Endodermal cell (in vitro differentiated cells): Measurements from ENCODE around the gene SPAG17. TPM values are rescaled to one million over a fixed set of nuclear protein-coding genes. Genes with fewer than 3 reads are reported as not detected.

Experiments
- DNase-seq: peaks from one replicate; pipeline ENCODE4 v3.0.0-alpha.2; 2017
- H3K27ac ChIP-seq: 2 replicates; pipeline ENCODE4 v1.5.1; 2013; ENCODE audit warnings: mild to moderate bottlenecking, low read depth, low read length, moderate library complexity
- H3K27me3 ChIP-seq: 2 replicates; pipeline ENCODE4 v1.6.1; 2013; ENCODE audit warnings: mild to moderate bottlenecking, low read length, moderate library complexity; ENCODE audit not compliant: insufficient read depth, control insufficient read depth, poor library complexity, severe bottlenecking
- H3K36me3 ChIP-seq: 2 replicates; pipeline ENCODE4 v1.7.0; 2013; ENCODE audit warnings: mild to moderate bottlenecking, low read length, moderate library complexity; ENCODE audit not compliant: control insufficient read depth, insufficient read depth
- H3K4me1 ChIP-seq: one replicate; pipeline ENCODE4 v1.7.0; 2013; ENCODE audit warnings: low read length; ENCODE audit not compliant: control insufficient read depth, insufficient read depth
- H3K4me3 ChIP-seq: 2 replicates; pipeline ENCODE4 v1.5.1; 2013; ENCODE audit warnings: mild to moderate bottlenecking, low read length, moderate library complexity
- H3K9ac ChIP-seq: 2 replicates; pipeline ENCODE4 v1.6.1; 2013; ENCODE audit warnings: mild to moderate bottlenecking, low read length, moderate library complexity; ENCODE audit not compliant: poor library complexity, severe bottlenecking; ENCODE audit errors: extremely low read depth
- H3K9me3 ChIP-seq: 2 replicates; pipeline ENCODE4 v1.6.1; 2013; ENCODE audit warnings: mild to moderate bottlenecking, low read length, moderate library complexity; ENCODE audit not compliant: control insufficient read depth
- H3K27ac Mint-ChIP-seq: 2 replicates; pipeline ENCODE4 v1.8.0; 2020; ENCODE audit warnings: mixed read lengths
- H3K27me3 Mint-ChIP-seq: 2 replicates; pipeline ENCODE4 v1.8.0; 2021; ENCODE audit warnings: mild to moderate bottlenecking, mixed read lengths; ENCODE audit not compliant: insufficient read depth
- H3K36me3 Mint-ChIP-seq: 2 replicates; pipeline ENCODE4 v1.8.0; 2020; ENCODE audit warnings: low read depth, mixed read lengths
- H3K4me1 Mint-ChIP-seq: 2 replicates; pipeline ENCODE4 v1.8.0; 2020; ENCODE audit warnings: mixed read lengths
- H3K4me3 Mint-ChIP-seq: 2 replicates; pipeline ENCODE4 v1.8.0; 2020; ENCODE audit warnings: mild to moderate bottlenecking, moderate library complexity, mixed read lengths
- H3K9me3 Mint-ChIP-seq: 2 replicates; pipeline ENCODE4 v1.8.0; 2020; ENCODE audit warnings: mild to moderate bottlenecking, mixed read lengths
- WGBS, 2 experiments: methylation state at CpG; one replicate each; pipeline versions ENCODE4 v1.1.5 to v1.1.7; 2013; ENCODE audit warnings: missing lambda C conversion rate in 2 of 2, mixed read lengths in 1 of 2; ENCODE audit not compliant: insufficient coverage in 1 of 2, insufficient read length in 1 of 2; 5-methylcytosine and 5-hydroxymethylcytosine counted together
- long read RNA-seq, 4 experiments: library from polyadenylated mRNA in 2 of 4; library from RNA in 1 of 4; library from capped mRNA in 1 of 4; stranded (forward) in 3 of 4; unstranded in 1 of 4; transcript quantifications; one replicate each; pipeline ENCODE4 v2.0.0, GENCODE V29; 2020 to 2021; ENCODE audit warnings: inconsistent platforms in 1 of 4
- polyA plus RNA-seq, 2 experiments: library from polyadenylated mRNA; stranded (reverse); fragments of 50-300 nt; gene quantifications; one replicate each; pipeline ENCODE4 v1.2.3, GENCODE V29; 2013
- total RNA-seq, 2 donors: library from RNA; stranded (reverse); fragmentation: NEBNext Ultra II Directional in 1 of 2; extraction: Animal tissue kit (Norgen Biotek cat#: 25700) in 1 of 2; gene quantifications; 2 replicates in 1 of 2; 3 replicates in 1 of 2; pipeline ENCODE4 v1.2.1, GENCODE V29; 2021
- TF ChIP-seq, protein P1 (sequence below): fragments of 200-600 bp; sonication (generic); conservative IDR thresholded peaks from 2 replicates; pipeline ENCODE4 v1.5.0; 2021; ENCODE audit warnings: antibody characterized with exemption, mild to moderate bottlenecking

The SPAG17 gene
- total RNA-seq = 1 to 10 TPM; 5.0 to 6.3 TPM
- 2.5 TPM for polyA plus RNA-seq (2013, experiment 1 of 2)
- polyA plus RNA-seq (2013, experiment 2 of 2) = 1.1 TPM
- long read RNA-seq, experiment 1, partial matches to known transcripts = 1 of 1 reads
- long read RNA-seq, experiment 1, other reads (novel, unspliced or antisense) = 0 of 1 reads
- long read RNA-seq, experiment 2, partial matches to known transcripts = 2 of 5 reads
- long read RNA-seq, experiment 2, other reads (novel, unspliced or antisense) = 3 of 5 reads
- long read RNA-seq, experiment 3, partial matches to known transcripts = 1 of 7 reads
- long read RNA-seq, experiment 3, other reads (novel, unspliced or antisense) = 6 of 7 reads
- long read RNA-seq, experiment 4, partial matches to known transcripts = 1 of 3 reads
- long read RNA-seq, experiment 4, other reads (novel, unspliced or antisense) = 2 of 3 reads

DNA sequence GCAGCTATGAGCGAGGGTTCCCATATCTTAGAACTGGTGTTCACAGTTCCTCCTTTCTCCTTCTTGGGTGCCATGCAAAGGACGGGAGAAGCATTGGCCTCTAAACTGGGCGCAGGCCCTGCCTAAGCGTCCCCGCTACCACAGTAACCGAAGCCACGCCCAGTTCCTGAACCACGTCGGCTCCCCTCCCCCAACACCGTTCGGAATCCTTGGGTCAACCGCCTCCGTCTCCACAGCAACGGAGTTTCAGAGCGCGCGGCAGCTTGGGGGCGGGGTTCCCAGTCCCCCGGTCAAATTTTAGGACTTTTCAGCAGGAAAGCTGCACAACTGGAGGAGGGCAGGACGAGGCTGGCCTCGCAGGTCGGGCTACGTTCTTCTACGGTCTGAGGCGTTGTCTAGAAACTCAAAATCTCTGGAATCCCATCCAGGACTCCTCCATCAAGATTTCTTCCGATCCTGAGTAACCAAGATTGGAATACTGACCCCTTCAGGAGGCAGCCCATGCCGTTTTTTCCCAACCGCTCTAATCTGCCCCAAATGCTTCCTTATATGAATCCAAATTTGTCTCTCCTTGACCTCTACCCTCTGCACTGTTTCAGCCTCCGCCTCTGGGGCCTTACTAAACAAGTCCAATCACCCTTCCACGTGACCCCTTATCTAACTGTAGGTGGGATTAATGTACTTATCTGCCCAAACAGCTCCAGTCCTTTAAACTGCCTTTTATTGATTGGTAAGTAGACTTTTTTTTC lies at the start of gene SPAG17:
SPAG17 (minus strand) TSS at position 145 of the 749 bp plus-strand sequence; CDS start at position 74, 71 bp downstream.
- Histone ChIP-seq H3K36me3 (no peaks in the 10 kb centered on the region), H3K27ac (peak within 1 kb of the TSS; percentile 38), H3K4me1 (no peaks in the 10 kb centered on the region), H3K9ac (peak within 1 kb of the TSS; percentile 63), H3K4me3 (peak within 1 kb of the TSS; percentile 83), H3K9me3 (no peaks in the 10 kb centered on the region), H3K27me3 (no peaks in the 10 kb centered on the region)
- Mint-ChIP-seq H3K9me3 (no peaks in the 10 kb centered on the region), H3K4me1 (peaks cover 9% of the 10 kb centered on the region), H3K36me3 (no peaks in the 10 kb centered on the region), H3K4me3 (peak within 1 kb of the TSS; percentile 74), H3K27me3 (peaks cover under 1% of the 10 kb centered on the region), H3K27ac (peak within 1 kb of the TSS; percentile 90)
- 11 to 14% methylated on average over 10 to 30 of the region's 30 CpGs for WGBS, 2 experiments
- DNase-seq = peak; percentile 98
- TF ChIP-seq, protein P1, sequence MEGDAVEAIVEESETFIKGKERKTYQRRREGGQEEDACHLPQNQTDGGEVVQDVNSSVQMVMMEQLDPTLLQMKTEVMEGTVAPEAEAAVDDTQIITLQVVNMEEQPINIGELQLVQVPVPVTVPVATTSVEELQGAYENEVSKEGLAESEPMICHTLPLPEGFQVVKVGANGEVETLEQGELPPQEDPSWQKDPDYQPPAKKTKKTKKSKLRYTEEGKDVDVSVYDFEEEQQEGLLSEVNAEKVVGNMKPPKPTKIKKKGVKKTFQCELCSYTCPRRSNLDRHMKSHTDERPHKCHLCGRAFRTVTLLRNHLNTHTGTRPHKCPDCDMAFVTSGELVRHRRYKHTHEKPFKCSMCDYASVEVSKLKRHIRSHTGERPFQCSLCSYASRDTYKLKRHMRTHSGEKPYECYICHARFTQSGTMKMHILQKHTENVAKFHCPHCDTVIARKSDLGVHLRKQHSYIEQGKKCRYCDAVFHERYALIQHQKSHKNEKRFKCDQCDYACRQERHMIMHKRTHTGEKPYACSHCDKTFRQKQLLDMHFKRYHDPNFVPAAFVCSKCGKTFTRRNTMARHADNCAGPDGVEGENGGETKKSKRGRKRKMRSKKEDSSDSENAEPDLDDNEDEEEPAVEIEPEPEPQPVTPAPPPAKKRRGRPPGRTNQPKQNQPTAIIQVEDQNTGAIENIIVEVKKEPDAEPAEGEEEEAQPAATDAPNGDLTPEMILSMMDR = peak; percentile 77

DNA sequence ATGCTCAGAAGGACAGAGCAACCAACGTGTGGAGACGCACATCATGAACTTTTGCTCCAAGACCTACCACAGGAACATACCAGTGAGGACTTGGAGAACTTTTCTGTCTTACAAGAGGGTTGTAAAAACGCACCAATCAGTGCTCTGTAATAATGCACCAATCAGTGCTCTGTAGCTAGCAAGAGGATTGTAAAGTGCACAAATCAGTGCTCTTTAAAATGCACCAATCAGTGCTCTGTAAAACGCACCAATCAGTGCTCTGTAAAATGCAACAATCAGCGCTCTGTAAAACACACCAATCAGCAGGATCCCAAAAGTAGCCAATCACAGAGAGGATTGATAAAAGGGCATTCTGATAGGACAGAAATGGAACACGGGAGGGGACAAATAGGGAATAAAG lies 40.4 kb upstream of the SPAG17 start:
- no peak overlapping the region for H3K9ac ChIP-seq
- no peaks in the 10 kb centered on the region for H3K27me3 ChIP-seq
- no peak overlapping the region for H3K4me3 Mint-ChIP-seq
- no peaks in the 10 kb centered on the region for H3K36me3 Mint-ChIP-seq
- no peak overlapping the region for H3K27ac Mint-ChIP-seq
- H3K9me3 ChIP-seq = no peaks in the 10 kb centered on the region
- H3K36me3 ChIP-seq = no peaks in the 10 kb centered on the region
- TF ChIP-seq, protein P1 = no peak
- peaks cover 12% of the 10 kb centered on the region for H3K4me1 Mint-ChIP-seq
- H3K9me3 Mint-ChIP-seq = peaks cover 3% of the 10 kb centered on the region
- DNase-seq = no peak
- no peaks in the 10 kb centered on the region for H3K4me1 ChIP-seq
- no peak overlapping the region for H3K4me3 ChIP-seq
- no peak overlapping the region for H3K27ac ChIP-seq
- 94 to 97% methylated on average over 6 of the region's 6 CpGs for WGBS, 2 experiments
- H3K27me3 Mint-ChIP-seq = peaks cover 2% of the 10 kb centered on the region

DNA sequence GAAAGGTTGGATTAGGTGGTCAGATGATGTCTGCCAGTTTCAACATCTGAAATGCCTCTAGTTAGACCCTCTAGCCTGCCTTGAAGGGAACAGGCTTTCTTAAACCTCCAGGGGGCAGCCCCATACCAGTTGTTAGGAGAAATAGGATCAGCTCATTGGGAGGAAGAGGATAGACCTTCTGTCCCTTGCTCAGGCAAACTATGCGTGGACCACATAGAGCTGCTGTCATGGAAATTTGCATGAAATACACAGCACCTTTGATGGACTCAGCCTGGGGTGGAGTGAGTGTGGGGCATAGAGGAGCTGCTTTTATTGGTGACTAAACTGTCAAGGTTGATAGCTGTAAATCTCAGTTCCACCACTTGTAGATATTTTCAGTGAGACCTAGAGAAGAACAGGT lies 38.4 kb upstream of the SPAG17 start:
- Histone ChIP-seq H3K9me3 (no peaks in the 10 kb centered on the region), H3K4me1 (no peaks in the 10 kb centered on the region), H3K27ac (no peak overlapping the region), H3K9ac (no peak overlapping the region), H3K27me3 (no peaks in the 10 kb centered on the region), H3K4me3 (no peak overlapping the region), H3K36me3 (no peaks in the 10 kb centered on the region)
- peak; percentile 86 for DNase-seq
- no peak overlapping the region for H3K4me3 Mint-ChIP-seq
- peaks cover 3% of the 10 kb centered on the region for H3K9me3 Mint-ChIP-seq
- no peak overlapping the region for H3K27ac Mint-ChIP-seq
- H3K27me3 Mint-ChIP-seq = peaks cover 2% of the 10 kb centered on the region
- no peaks in the 10 kb centered on the region for H3K36me3 Mint-ChIP-seq
- TF ChIP-seq, protein P1 = peak; percentile 88
- peaks cover 12% of the 10 kb centered on the region for H3K4me1 Mint-ChIP-seq
- 40 to 65% methylated on average over 1 of the region's 1 CpG for WGBS, 2 experiments
